ENCODE measurements around the gene LMX1B.

- TF ChIP-seq RAD21 (IDR thresholded peaks at IDR 0.05; ENCODE audit: low read depth) (peak; percentile 57; the same call in 1 of the 2 replicates), CEBPB (IDR thresholded peaks at IDR 0.05) (no peak), MAX (IDR thresholded peaks at IDR 0.05) (no peak), TAF1 (IDR thresholded peaks at IDR 0.05; ENCODE audit: low read depth) (no peak), CREB1 (IDR thresholded peaks at IDR 0.05; ENCODE audit: low read depth) (no peak), FOXM1 (IDR thresholded peaks at IDR 0.05; ENCODE audit: borderline replicate concordance, low read depth) (no peak), EP300 (IDR thresholded peaks at IDR 0.05; ENCODE audit: borderline replicate concordance) (no peak)
- TF ChIP-seq, protein P1, sequence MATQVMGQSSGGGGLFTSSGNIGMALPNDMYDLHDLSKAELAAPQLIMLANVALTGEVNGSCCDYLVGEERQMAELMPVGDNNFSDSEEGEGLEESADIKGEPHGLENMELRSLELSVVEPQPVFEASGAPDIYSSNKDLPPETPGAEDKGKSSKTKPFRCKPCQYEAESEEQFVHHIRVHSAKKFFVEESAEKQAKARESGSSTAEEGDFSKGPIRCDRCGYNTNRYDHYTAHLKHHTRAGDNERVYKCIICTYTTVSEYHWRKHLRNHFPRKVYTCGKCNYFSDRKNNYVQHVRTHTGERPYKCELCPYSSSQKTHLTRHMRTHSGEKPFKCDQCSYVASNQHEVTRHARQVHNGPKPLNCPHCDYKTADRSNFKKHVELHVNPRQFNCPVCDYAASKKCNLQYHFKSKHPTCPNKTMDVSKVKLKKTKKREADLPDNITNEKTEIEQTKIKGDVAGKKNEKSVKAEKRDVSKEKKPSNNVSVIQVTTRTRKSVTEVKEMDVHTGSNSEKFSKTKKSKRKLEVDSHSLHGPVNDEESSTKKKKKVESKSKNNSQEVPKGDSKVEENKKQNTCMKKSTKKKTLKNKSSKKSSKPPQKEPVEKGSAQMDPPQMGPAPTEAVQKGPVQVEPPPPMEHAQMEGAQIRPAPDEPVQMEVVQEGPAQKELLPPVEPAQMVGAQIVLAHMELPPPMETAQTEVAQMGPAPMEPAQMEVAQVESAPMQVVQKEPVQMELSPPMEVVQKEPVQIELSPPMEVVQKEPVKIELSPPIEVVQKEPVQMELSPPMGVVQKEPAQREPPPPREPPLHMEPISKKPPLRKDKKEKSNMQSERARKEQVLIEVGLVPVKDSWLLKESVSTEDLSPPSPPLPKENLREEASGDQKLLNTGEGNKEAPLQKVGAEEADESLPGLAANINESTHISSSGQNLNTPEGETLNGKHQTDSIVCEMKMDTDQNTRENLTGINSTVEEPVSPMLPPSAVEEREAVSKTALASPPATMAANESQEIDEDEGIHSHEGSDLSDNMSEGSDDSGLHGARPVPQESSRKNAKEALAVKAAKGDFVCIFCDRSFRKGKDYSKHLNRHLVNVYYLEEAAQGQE (IDR thresholded peaks at IDR 0.05; ENCODE audit: low read depth): no peak
Measured at GRCh38 chr9:126690431-126691051, 76.8 kb downstream of the LMX1B start.
